Naive thymus-derived CD8-positive, alpha-beta T cell (primary cell): ENCODE results near the gene ELF3. TPM values are rescaled to one million over a fixed set of nuclear protein-coding genes. Genes with fewer than 3 reads are reported as not detected.
"Not testable (repeated sequence)": the region's sequence is repeated elsewhere in the genome, so short reads cannot be mapped to it uniquely, and the experiment has no call there.

ENCODE experiments used
- ATAC-seq, 2 donors: fragments of 150-1000 bp; cut with Tn5 transposase in 1 of 2; sonication (Bioruptor Pico), chemical (Tn5 transposase) in 1 of 2; 1 replicate in 1 of 2; 2 replicates in 1 of 2; pipeline ENCODE4 v1.10.0; 2021; ENCODE audit warnings: mild to moderate bottlenecking in 2 of 2, moderate library complexity in 2 of 2
- POLR2A ChIA-PET: fragments of 350-600 bp; sonication (Branson Sonifier 250); formaldehyde crosslinking; loops from one replicate; lab custom pipeline; 2021; ENCODE audit warnings: antibody characterized with exemption; lab: Charles Lee
- DNase-seq, 10 donors: peaks; one replicate each; pipeline versions ENCODE4 v3.0.0 to v3.0.0-alpha.2; 2020 to 2022
- H3K27ac Mint-ChIP-seq, 10 donors: one replicate each; pipeline ENCODE4 v1.8.0; 2020 to 2022; ENCODE audit warnings: mild to moderate bottlenecking in 10 of 10, mixed read lengths in 10 of 10, moderate library complexity in 4 of 10, inconsistent platforms in 1 of 10
- H3K27me3 Mint-ChIP-seq, 5 donors: one replicate each; pipeline ENCODE4 v1.8.0; 2021 to 2022; ENCODE audit warnings: mixed read lengths in 5 of 5
- H3K36me3 Mint-ChIP-seq, 3 donors: one replicate each; pipeline ENCODE4 v1.8.0; 2020 to 2022; ENCODE audit warnings: mixed read lengths in 3 of 3, mild to moderate bottlenecking in 2 of 3, inconsistent platforms in 1 of 3
- H3K4me1 Mint-ChIP-seq, 4 donors: one replicate each; pipeline ENCODE4 v1.8.0; 2021 to 2022; ENCODE audit warnings: mixed read lengths in 4 of 4
- H3K4me3 Mint-ChIP-seq, 10 donors: one replicate each; pipeline ENCODE4 v1.8.0; 2020 to 2022; ENCODE audit warnings: mild to moderate bottlenecking in 10 of 10, mixed read lengths in 10 of 10, moderate library complexity in 6 of 10, inconsistent platforms in 1 of 10
- H3K9me3 Mint-ChIP-seq, 9 donors: one replicate each; pipeline ENCODE4 v1.8.0; 2020 to 2022; ENCODE audit warnings: mixed read lengths in 9 of 9, mild to moderate bottlenecking in 3 of 9, inconsistent platforms in 1 of 9, moderate library complexity in 1 of 9
- polyA plus RNA-seq, 3 donors: library from polyadenylated mRNA; unstranded; fragments of 300-500 nt; fragmentation: Illumina TruSeq; gene quantifications; one replicate each; pipeline ENCODE4 v1.2.3, GENCODE V29; 2021
- total RNA-seq, 8 experiments: library from RNA in 2 of 8; stranded (reverse) in 2 of 8; gene quantifications; one replicate each; pipeline ENCODE4 v1.2.3 and lab custom pipeline; 2021 to 2026

Gene ELF3
- 1 to 10 TPM; 1.5 to 2.0 TPM for total RNA-seq
- not detected for polyA plus RNA-seq
- 0.17 to 2.5 (median 1.2) reads per million in 6 experiments for total RNA-seq (lab: John Stamatoyannopoulos, UW)

DNA sequence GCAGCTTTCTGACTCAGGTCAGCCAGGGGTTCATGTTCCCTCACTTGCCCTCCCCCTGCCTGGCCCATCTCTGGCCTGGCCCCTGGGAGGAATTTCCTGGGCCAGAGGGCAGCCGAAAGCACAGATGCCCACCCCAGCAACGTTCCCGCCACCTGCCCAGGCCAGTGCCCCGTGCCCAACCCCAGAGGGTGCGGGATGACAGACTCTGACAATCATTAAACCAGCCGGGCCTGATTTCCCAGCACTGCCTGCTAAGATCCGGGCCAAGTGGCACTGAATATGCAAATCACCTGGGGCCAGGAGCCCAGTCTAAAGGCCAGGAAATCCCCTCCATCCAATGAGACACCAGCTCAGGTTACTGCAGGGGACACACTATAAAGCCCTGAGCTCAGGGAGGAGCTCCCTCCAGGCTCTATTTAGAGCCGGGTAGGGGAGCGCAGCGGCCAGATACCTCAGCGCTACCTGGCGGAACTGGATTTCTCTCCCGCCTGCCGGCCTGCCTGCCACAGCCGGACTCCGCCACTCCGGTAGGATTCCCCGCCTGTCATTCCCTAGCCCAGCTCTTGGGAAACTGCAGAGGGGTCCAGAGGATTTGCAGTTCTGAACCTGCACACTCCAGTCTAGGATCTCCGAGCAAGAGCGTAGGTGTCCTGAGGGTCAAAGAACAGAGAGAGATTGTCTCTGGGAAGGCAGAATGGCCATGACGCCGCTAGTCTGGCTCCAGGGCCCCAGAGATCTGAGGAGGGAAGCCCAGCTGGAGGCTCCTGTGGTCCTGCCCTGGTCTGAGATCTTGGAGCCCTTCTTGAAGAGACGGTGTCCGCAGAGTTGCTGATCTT lies at the start of gene ELF3:
Gene ELF3, plus strand, starts transcription at position 408 of the 836 bp plus-strand sequence. CDS start 550 bp downstream, outside the sequence.
- Mint-ChIP-seq H3K27ac (peak within 1 kb of the TSS in 2 of 10 donors; percentile 63 to 77), H3K9me3 (no peaks in the 10 kb centered on the region), H3K4me1 (peaks cover 0 to 2% (median under 1%) of the 10 kb centered on the region in 4 donors), H3K36me3 (peaks cover 0 to 20% (median 9%) of the 10 kb centered on the region in 3 donors), H3K27me3 (no peaks in the 10 kb centered on the region), H3K4me3 (no peak within 1 kb of the TSS)
- DNase-seq (no peak), ATAC-seq (no peak)
- POLR2A ChIA-PET, result no interaction called here

DNA sequence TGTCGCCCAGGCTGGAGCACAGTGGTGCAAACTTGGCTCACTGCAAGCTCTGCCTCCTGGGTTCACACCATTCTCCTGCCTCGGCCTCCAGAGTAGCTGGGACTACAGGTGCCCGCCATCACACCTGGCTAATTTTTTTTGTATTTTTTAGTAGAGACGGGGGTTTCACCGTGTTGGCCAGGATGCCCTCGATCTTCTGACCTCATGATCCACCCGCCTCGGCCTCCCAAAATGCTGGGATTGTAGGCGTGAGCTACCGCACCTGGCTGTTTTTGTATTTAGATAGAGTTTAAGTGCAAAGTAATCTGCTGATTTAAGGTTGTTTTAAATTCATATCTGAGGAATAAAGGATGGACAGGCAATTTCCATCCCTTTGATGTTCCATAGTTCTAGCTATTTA lies 48.0 kb upstream of the ELF3 start:
- H3K27ac Mint-ChIP-seq, H3K27me3 Mint-ChIP-seq, H3K9me3 Mint-ChIP-seq, POLR2A ChIA-PET, H3K4me3 Mint-ChIP-seq, ATAC-seq, DNase-seq: not testable (repeated sequence)
- Mint-ChIP-seq H3K36me3 (peaks cover 0 to 90% (median 28%) of the 10 kb centered on the region in 3 donors), H3K4me1 (peaks cover 3 to 12% (median 5%) of the 10 kb centered on the region in 4 donors)

DNA sequence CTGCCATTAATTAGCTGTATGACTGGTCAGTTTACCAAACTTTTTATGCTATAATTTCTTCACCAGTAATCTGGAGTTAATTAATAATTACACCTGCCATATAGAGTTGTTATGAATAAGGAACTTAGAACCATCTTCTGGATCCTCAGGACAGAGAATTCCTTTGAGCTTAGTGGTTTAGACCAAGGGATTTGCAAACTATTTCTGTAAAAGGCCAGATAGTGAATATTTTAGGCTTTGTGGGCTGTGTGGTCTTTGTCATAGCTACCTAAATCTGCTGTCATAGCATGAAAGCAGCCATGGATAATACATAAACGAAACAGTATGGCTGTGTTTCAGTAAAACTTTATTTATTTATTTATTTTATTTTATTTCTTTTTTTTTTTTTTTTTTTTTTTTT lies 46.1 kb upstream of the ELF3 start:
- ATAC-seq, result no peak
- Mint-ChIP-seq H3K36me3 (peaks cover 0 to 90% (median 29%) of the 10 kb centered on the region in 3 donors), H3K27ac (no peak overlapping the region), H3K27me3 (no peaks in the 10 kb centered on the region), H3K4me1 (peaks cover 2 to 8% (median 4%) of the 10 kb centered on the region in 4 donors), H3K4me3 (no peak overlapping the region), H3K9me3 (no peaks in the 10 kb centered on the region)
- DNase-seq, result no peak
- POLR2A ChIA-PET, result no interaction called here

DNA sequence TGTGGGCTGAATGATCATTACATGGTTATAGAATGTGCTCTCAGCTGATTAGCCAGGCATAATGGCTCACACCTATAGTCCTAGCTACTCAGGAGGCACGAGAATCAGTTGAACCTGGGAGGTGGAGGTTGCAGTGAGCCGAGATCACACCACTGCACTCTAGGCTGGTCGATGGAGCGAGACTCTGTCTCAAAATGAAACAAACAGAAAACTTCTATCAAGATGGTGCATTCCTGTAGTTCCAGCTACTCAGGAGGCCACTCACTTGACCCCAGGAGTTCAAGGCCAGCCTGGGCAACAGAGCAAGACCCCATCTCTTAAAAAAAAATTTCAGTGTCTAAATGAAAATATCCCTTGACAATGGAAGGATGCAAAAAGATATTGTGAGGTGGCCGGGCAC lies 44.2 kb upstream of the ELF3 start:
- DNase-seq (no peak), ATAC-seq (no peak)
- Mint-ChIP-seq H3K36me3 (peaks cover 0 to 88% (median 29%) of the 10 kb centered on the region in 3 donors), H3K4me1 (peaks cover 2 to 8% (median 4%) of the 10 kb centered on the region in 4 donors), H3K4me3 (no peak overlapping the region), H3K27me3 (no peaks in the 10 kb centered on the region), H3K27ac (peak overlapping the region in 1 of 10 donors; percentile 47), H3K9me3 (no peaks in the 10 kb centered on the region)
- POLR2A ChIA-PET, result no interaction called here

DNA sequence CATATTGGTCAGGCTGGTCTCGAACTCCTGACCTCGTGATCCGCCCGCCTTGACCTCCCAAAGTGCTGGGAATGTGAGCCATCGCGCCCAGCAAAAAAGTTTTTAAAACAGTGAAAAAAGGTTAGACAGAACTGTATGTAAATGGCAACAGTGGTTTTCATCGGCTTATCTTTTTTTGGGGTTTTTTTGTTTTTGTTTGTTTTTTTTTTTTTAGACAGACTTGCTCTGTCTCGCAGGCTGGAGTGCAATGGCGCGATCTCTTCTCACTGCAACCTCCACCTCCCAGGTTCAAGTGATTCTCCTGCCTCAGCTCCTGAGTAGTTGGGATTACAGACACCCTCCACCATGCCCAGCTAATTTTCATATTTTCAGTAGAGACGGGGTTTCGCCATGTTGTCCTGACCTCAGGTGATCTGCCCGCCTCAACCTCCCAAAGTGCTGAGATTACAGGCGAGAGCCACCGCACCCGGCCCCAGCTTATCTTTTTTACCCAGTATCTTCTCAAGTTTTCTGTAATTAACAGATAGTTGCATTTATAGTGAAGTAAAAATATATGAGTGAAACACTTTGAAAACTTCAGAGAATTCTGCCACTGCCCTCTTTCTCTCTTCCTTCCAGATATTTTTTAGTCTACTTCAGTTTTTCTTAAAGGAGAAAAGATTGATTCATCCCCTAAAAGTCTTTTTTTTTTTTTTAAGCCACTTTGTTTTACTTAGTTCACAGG lies 42.0 kb upstream of the ELF3 start:
- Mint-ChIP-seq H3K36me3 (peaks cover 0 to 67% (median 22%) of the 10 kb centered on the region in 3 donors), H3K4me1 (peaks cover 0 to 6% (median 5%) of the 10 kb centered on the region in 4 donors), H3K27ac (peak overlapping the region in 3 of 10 donors; percentile 25 to 59 (median 37)), H3K27me3 (no peaks in the 10 kb centered on the region), H3K9me3 (no peaks in the 10 kb centered on the region), H3K4me3 (no peak overlapping the region)
- DNase-seq (no peak), ATAC-seq (no peak)
- POLR2A ChIA-PET, result interaction anchor here (0.5 to 1.0 kb wide), 2 partner anchors 14 to 1686 kb away, joined by 3 to 4 read pairs; no protein-coding TSS in a partner anchor

DNA sequence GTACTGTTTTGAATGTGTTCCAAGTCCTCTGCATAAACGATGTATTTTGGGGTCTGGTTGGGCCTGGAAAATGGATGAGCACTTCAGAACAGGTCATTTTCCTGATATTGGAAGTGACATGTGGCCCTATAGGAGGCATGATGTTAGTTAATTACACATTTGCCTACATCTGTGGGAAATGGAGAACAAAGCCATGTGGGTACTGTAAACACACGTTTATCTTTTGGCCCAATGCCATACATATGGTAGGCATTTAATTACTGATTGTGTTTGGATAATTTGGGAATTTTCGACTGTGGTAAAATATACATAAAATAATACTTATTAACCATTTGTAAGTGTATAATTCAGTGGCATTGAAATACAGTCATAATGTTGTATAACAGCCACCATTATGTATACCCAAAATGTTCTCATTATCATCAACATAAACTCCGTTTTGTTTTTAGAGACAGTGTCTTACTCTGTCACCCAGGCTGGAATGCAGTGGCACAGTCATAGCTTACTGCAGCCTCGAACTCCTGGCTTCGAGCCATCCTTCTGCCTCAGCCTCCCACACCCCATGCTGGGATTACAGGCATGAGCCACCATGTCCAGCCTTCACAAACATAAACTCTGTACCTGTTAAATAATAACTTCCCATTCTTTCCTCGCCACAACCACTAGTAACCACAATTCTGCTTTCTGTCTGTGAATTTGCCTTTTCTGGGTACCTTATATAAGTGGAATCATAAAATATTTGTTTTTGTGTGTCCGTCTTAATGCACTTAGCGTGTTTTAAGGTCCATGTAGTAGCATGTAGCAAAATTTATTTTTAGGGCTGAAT lies 39.8 kb upstream of the ELF3 start:
- no peak overlapping the region for H3K27ac Mint-ChIP-seq
- H3K36me3 Mint-ChIP-seq, result peaks cover 0 to 50% (median 12%) of the 10 kb centered on the region in 3 donors

DNA sequence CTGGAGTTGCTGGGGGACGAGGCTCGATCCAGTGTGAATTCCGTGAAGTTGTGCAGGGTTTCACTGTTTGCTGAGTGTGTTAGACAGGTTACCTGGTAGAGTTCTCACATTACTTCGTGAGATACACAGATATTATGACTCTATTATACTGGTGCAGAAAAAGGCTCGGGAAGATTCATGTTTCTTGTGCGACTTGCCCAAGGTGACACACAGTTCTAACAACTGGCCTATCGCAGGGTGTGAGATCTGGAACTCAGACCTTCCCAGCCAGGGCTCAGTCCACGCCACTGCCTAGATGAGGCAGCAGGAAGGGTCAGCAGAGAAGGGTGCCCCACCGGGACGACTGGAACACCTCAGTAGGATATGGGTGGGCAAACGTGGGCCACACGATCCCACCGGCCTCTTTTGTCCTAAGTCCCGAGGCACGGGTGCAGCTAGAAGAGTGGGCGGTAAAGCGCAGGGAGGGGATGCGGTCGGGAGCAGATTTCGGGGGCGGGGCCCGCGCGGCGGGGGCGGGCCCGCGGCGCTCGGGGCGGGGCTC lies 28.2 kb upstream of the ELF3 start:
- POLR2A ChIA-PET, result interaction anchor here (0.6 to 3.4 kb wide), 5 partner anchors 9 to 806 kb away, joined by 3 to 20 read pairs (median 5); partner anchors contain the start of genes IPO9 and TIMM17A
- ATAC-seq, result peak; percentile 73 to 78
- Mint-ChIP-seq H3K9me3 (no peaks in the 10 kb centered on the region), H3K27ac (peak overlapping the region; percentile 48 to 96 (median 94)), H3K4me3 (peak overlapping the region; percentile 88 to 98 (median 95)), H3K4me1 (peaks cover 21 to 32% (median 26%) of the 10 kb centered on the region in 4 donors), H3K27me3 (no peaks in the 10 kb centered on the region), H3K36me3 (peaks cover 0 to 5% (median 0%) of the 10 kb centered on the region in 3 donors)
- DNase-seq, result peak in 8 of 10 donors; percentile 27 to 74 (median 59)

More for the DNA sequence above, 39.8 kb upstream of the ELF3 start:
- POLR2A ChIA-PET, result no interaction called here
- DNase-seq (no peak), ATAC-seq (no peak)
- Mint-ChIP-seq H3K9me3 (no peaks in the 10 kb centered on the region), H3K27me3 (no peaks in the 10 kb centered on the region), H3K4me3 (no peak overlapping the region), H3K4me1 (peaks cover 0 to 5% (median 5%) of the 10 kb centered on the region in 4 donors)

DNA sequence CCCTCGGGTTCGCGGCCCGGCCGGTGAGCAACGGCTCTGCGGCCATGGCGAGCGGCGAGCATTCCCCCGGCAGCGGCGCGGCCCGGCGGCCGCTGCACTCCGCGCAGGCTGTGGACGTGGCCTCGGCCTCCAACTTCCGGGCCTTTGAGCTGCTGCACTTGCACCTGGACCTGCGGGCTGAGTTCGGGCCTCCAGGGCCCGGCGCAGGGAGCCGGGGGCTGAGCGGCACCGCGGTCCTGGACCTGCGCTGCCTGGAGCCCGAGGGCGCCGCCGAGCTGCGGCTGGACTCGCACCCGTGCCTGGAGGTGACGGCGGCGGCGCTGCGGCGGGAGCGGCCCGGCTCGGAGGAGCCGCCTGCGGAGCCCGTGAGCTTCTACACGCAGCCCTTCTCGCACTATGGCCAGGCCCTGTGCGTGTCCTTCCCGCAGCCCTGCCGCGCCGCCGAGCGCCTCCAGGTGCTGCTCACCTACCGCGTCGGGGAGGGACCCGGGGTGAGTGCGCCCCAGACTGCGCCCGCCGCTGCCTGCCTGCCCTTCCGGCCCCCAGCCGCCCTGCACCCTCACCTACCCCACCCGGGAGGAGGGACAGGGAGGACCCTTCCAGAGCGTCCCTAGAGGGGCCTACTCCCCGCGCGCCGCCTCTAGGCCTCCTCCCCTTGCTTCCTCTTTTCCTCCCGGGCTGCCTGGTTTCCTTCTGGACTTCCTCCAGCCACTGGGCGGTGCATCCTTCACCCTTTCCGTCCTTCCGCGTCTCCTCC lies 27.6 kb upstream of the ELF3 start, which contains the start of gene RNPEP:
Gene RNPEP, plus strand, starts transcription at position 26 of the 757 bp plus-strand sequence. Its CDS starts 19 bp downstream, at position 45.
- POLR2A ChIA-PET, result interaction anchor here (0.6 to 3.4 kb wide), 7 partner anchors 9 to 807 kb away, joined by 3 to 20 read pairs (median 4); partner anchors contain the start of genes IPO9 and TIMM17A
- Mint-ChIP-seq H3K27me3 (no peaks in the 10 kb centered on the region), H3K36me3 (peaks cover 0 to 5% (median 0%) of the 10 kb centered on the region in 3 donors), H3K4me3 (peak within 1 kb of the TSS; percentile 91 to 100 (median 96)), H3K4me1 (peaks cover 21 to 32% (median 26%) of the 10 kb centered on the region in 4 donors), H3K9me3 (no peaks in the 10 kb centered on the region), H3K27ac (peak within 1 kb of the TSS; percentile 92 to 98 (median 96))
- ATAC-seq (peak; percentile 86 to 87), DNase-seq (peak; percentile 49 to 75 (median 56))

DNA sequence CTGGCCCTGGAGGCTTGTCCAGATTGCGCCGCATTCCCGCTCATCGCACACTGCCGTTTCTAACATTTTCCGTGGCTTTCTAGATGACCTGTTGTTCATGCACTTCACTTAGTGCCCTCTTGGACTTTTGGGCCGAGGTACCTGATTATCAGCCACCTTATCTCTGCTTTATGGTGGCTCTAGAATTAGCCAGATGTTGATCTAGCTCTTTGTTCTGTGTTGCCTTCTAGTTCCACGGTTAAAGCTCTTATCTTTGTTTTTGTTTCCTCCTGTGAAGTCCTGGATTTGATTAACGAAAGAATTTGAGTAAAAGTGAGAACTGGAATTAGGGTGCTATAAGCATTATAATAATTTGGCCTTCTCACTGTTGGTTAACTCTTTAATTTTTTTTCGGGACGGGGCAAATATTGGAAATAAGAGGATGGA lies 27.0 kb upstream of the ELF3 start:
- Mint-ChIP-seq H3K27ac (peak overlapping the region; percentile 87 to 98 (median 96)), H3K4me3 (peak overlapping the region; percentile 91 to 100 (median 96)), H3K27me3 (no peaks in the 10 kb centered on the region), H3K9me3 (no peaks in the 10 kb centered on the region), H3K4me1 (peaks cover 21 to 32% (median 26%) of the 10 kb centered on the region in 4 donors), H3K36me3 (peaks cover 0 to 10% (median 0%) of the 10 kb centered on the region in 3 donors)
- POLR2A ChIA-PET, result interaction anchor here (0.6 to 3.4 kb wide), 5 partner anchors 10 to 28 kb away, joined by 3 to 20 read pairs (median 5); partner anchors contain the start of gene TIMM17A
- DNase-seq, result no peak
- ATAC-seq, result peak in 1 of 2 donors; percentile 2

DNA sequence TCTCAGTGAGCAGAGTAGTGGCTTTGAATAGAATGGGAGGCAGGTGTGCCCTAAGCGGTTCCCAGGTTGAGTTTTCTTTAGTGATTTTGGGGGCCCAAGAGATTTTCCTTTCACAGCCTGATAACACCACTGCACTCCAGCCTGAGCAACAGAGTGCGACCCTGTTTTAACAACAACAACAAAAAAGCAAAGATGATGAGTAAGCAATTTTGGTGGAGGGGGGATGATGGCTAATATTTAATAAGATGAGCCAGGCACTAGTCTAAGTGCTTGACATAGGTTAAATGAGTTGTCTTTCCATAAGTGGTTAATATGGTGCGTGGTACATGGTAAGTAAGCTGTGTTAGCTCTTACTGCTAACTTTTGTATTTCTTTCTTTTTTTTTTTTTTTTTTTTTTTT lies 25.9 kb upstream of the ELF3 start:
- H3K27me3 Mint-ChIP-seq, result no peaks in the 10 kb centered on the region
- ATAC-seq (no peak), DNase-seq (no peak)
- no peaks in the 10 kb centered on the region for H3K9me3 Mint-ChIP-seq
- peaks cover 21 to 32% (median 26%) of the 10 kb centered on the region in 4 donors for H3K4me1 Mint-ChIP-seq
- POLR2A ChIA-PET, result no interaction called here
- peak overlapping the region in 7 of 10 donors; percentile 13 to 98 (median 96) for H3K4me3 Mint-ChIP-seq
- peak overlapping the region in 6 of 10 donors; percentile 24 to 83 (median 56) for H3K27ac Mint-ChIP-seq
- H3K36me3 Mint-ChIP-seq, result peaks cover 0 to 21% (median 2%) of the 10 kb centered on the region in 3 donors
